ENCODE data around the gene ANK3.
A peak's percentile ranks its signal among the peaks of the same experiment; 100 is the strongest.

ANK3 gene

GRCh38 chr10:60069311-60069710 is 320.4 kb downstream of the ANK3 start:
- no peak overlapping the region for H3K4me3 ChIP-seq (ENCODE audit: low read length in 2 of 2)
- H3K27me3 ChIP-seq (ENCODE audit: control insufficient read depth in 2 of 2, insufficient read depth in 2 of 2, low read length in 2 of 2), result no peaks in the 10 kb centered on the region
- H3K36me3 ChIP-seq (ENCODE audit: control insufficient read depth in 2 of 2, insufficient read depth in 2 of 2, low read length in 2 of 2), result peaks cover 4 to 8% of the 10 kb centered on the region in 2 donors
- H3K9me3 ChIP-seq (ENCODE audit: control insufficient read depth in 2 of 2, low read length in 2 of 2), result no peaks in the 10 kb centered on the region
- H3K9ac ChIP-seq (ENCODE audit: low read depth in 1 of 2, low read length in 2 of 2), result no peak overlapping the region
- no peak overlapping the region for H3K27ac ChIP-seq (ENCODE audit: low read depth in 2 of 2, low read length in 2 of 2)
- no peaks in the 10 kb centered on the region for H3K4me1 ChIP-seq (ENCODE audit: control insufficient read depth in 2 of 2, insufficient read depth in 2 of 2, low read length in 2 of 2)

- Histone ChIP-seq H3K4me1 (ENCODE audit: control insufficient read depth in 2 of 2, insufficient read depth in 2 of 2, low read length in 2 of 2) (peaks cover 0 to 4% of the 10 kb centered on the region in 2 donors), H3K27me3 (ENCODE audit: control insufficient read depth in 2 of 2, insufficient read depth in 2 of 2, low read length in 2 of 2) (no peaks in the 10 kb centered on the region), H3K27ac (ENCODE audit: low read depth in 2 of 2, low read length in 2 of 2) (no peak overlapping the region), H3K4me3 (ENCODE audit: low read length in 2 of 2) (no peak overlapping the region), H3K9ac (ENCODE audit: low read depth in 1 of 2, low read length in 2 of 2) (no peak overlapping the region), H3K36me3 (ENCODE audit: control insufficient read depth in 2 of 2, insufficient read depth in 2 of 2, low read length in 2 of 2) (peaks cover 0 to under 1% of the 10 kb centered on the region in 2 donors), H3K9me3 (ENCODE audit: control insufficient read depth in 2 of 2, low read length in 2 of 2) (no peaks in the 10 kb centered on the region)
Observed at GRCh38 chr10:60050366-60050765, 339.3 kb downstream of the ANK3 start.

DNA sequence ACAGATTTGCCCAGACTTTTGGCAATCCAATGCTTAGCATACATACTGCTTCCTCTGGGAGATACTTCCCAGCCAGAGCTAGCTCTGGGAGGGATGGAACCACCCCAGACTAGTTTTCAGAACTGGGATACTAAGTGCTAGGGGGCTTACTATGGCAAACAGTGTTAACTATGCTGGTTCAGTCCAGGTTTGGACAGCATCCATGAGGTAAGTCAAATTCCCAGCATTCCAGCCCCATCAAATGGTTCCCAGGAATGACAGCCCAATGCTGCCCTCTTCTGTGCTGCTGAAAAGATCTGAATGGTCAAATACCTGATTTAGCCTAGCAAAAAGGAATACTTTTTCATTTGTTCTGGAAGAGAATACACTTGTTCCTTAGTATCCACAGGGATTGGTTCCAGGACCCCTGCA is 341.6 kb downstream of the ANK3 start:
- no peak overlapping the region for H3K27ac ChIP-seq (ENCODE audit: low read depth in 2 of 2, low read length in 2 of 2)
- H3K36me3 ChIP-seq (ENCODE audit: control insufficient read depth in 2 of 2, insufficient read depth in 2 of 2, low read length in 2 of 2), result no peaks in the 10 kb centered on the region
- peaks cover 2 to 14% of the 10 kb centered on the region in 2 donors for H3K4me1 ChIP-seq (ENCODE audit: control insufficient read depth in 2 of 2, insufficient read depth in 2 of 2, low read length in 2 of 2)
- no peak overlapping the region for H3K4me3 ChIP-seq (ENCODE audit: low read length in 2 of 2)
- H3K27me3 ChIP-seq (ENCODE audit: control insufficient read depth in 2 of 2, insufficient read depth in 2 of 2, low read length in 2 of 2), result no peaks in the 10 kb centered on the region
- no peak overlapping the region for H3K9ac ChIP-seq (ENCODE audit: low read depth in 1 of 2, low read length in 2 of 2)
- no peaks in the 10 kb centered on the region for H3K9me3 ChIP-seq (ENCODE audit: control insufficient read depth in 2 of 2, low read length in 2 of 2)

DNA sequence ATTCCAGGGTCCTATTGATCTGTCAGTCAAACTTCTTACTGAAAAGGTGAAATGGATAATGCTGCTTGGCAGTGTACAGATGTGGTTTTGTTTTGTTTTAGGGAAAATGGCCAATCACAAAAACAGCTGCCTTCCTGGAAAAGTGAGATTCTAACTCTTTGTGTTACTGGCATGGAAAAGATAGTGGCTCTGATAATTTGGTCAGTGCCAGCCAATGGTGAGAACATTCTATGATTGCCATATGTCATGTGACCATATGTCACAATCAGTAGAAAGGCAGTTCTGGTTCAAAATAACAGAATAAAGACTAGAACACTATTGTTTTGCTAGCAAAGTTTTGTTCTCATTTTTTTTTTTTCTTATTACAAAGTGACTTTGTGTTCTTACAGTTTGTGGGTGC is 344.1 kb downstream of the ANK3 start:
- Histone ChIP-seq H3K27me3 (ENCODE audit: control insufficient read depth in 2 of 2, insufficient read depth in 2 of 2, low read length in 2 of 2) (no peaks in the 10 kb centered on the region), H3K4me1 (ENCODE audit: control insufficient read depth in 2 of 2, insufficient read depth in 2 of 2, low read length in 2 of 2) (peaks cover 16 to 29% of the 10 kb centered on the region in 2 donors), H3K9me3 (ENCODE audit: control insufficient read depth in 2 of 2, low read length in 2 of 2) (no peaks in the 10 kb centered on the region), H3K4me3 (ENCODE audit: low read length in 2 of 2) (no peak overlapping the region), H3K27ac (ENCODE audit: low read depth in 2 of 2, low read length in 2 of 2) (no peak overlapping the region), H3K9ac (ENCODE audit: low read depth in 1 of 2, low read length in 2 of 2) (no peak overlapping the region), H3K36me3 (ENCODE audit: control insufficient read depth in 2 of 2, insufficient read depth in 2 of 2, low read length in 2 of 2) (no peaks in the 10 kb centered on the region)

- Histone ChIP-seq H3K27me3 (ENCODE audit: control insufficient read depth in 2 of 2, insufficient read depth in 2 of 2, low read length in 2 of 2) (no peaks in the 10 kb centered on the region), H3K36me3 (ENCODE audit: control insufficient read depth in 2 of 2, insufficient read depth in 2 of 2, low read length in 2 of 2) (no peaks in the 10 kb centered on the region), H3K9me3 (ENCODE audit: control insufficient read depth in 2 of 2, low read length in 2 of 2) (no peaks in the 10 kb centered on the region), H3K27ac (ENCODE audit: low read depth in 2 of 2, low read length in 2 of 2) (no peak overlapping the region), H3K9ac (ENCODE audit: low read depth in 1 of 2, low read length in 2 of 2) (no peak overlapping the region), H3K4me1 (ENCODE audit: control insufficient read depth in 2 of 2, insufficient read depth in 2 of 2, low read length in 2 of 2) (peaks cover 17 to 35% of the 10 kb centered on the region in 2 donors), H3K4me3 (ENCODE audit: low read length in 2 of 2) (no peak overlapping the region)
Observed at GRCh38 chr10:60044971-60045370, 344.7 kb downstream of the ANK3 start.

DNA sequence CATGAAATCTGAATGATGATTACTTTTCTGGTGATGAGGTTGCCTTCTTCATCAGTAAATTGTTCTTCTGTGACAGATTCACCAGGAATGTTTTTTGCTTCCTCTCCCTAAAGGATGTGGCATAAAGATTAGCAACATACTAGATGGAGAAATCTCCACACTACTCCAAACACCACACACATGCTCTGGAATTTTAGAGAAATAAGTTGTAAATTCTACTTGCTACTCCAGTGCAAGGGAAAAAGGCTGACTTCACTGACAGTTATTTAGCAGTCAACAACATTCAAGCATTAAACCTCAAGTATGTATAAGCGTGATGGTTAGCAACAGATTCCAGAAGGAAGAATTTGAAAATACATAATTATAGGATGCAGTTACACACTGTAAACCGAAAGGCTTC is 345.4 kb downstream of the ANK3 start:
- Histone ChIP-seq H3K4me3 (ENCODE audit: low read length in 2 of 2) (no peak overlapping the region), H3K9me3 (ENCODE audit: control insufficient read depth in 2 of 2, low read length in 2 of 2) (no peaks in the 10 kb centered on the region), H3K9ac (ENCODE audit: low read depth in 1 of 2, low read length in 2 of 2) (no peak overlapping the region), H3K36me3 (ENCODE audit: control insufficient read depth in 2 of 2, insufficient read depth in 2 of 2, low read length in 2 of 2) (no peaks in the 10 kb centered on the region), H3K27me3 (ENCODE audit: control insufficient read depth in 2 of 2, insufficient read depth in 2 of 2, low read length in 2 of 2) (no peaks in the 10 kb centered on the region), H3K4me1 (ENCODE audit: control insufficient read depth in 2 of 2, insufficient read depth in 2 of 2, low read length in 2 of 2) (peaks cover 17 to 41% of the 10 kb centered on the region in 2 donors), H3K27ac (ENCODE audit: low read depth in 2 of 2, low read length in 2 of 2) (peak overlapping the region in 1 of 2 donors; percentile 45)

- Histone ChIP-seq H3K4me1 (ENCODE audit: control insufficient read depth in 2 of 2, insufficient read depth in 2 of 2, low read length in 2 of 2) (peaks cover 17 to 41% of the 10 kb centered on the region in 2 donors), H3K27ac (ENCODE audit: low read depth in 2 of 2, low read length in 2 of 2) (peak overlapping the region in 1 of 2 donors; percentile 45), H3K27me3 (ENCODE audit: control insufficient read depth in 2 of 2, insufficient read depth in 2 of 2, low read length in 2 of 2) (no peaks in the 10 kb centered on the region), H3K4me3 (ENCODE audit: low read length in 2 of 2) (no peak overlapping the region), H3K9ac (ENCODE audit: low read depth in 1 of 2, low read length in 2 of 2) (no peak overlapping the region), H3K36me3 (ENCODE audit: control insufficient read depth in 2 of 2, insufficient read depth in 2 of 2, low read length in 2 of 2) (no peaks in the 10 kb centered on the region), H3K9me3 (ENCODE audit: control insufficient read depth in 2 of 2, low read length in 2 of 2) (no peaks in the 10 kb centered on the region)
Observed at GRCh38 chr10:60043561-60044241, 346.0 kb downstream of the ANK3 start.

- H3K4me3 ChIP-seq (ENCODE audit: low read length in 2 of 2), result peak overlapping the region; percentile 13 to 35
- no peaks in the 10 kb centered on the region for H3K9me3 ChIP-seq (ENCODE audit: control insufficient read depth in 2 of 2, low read length in 2 of 2)
- no peaks in the 10 kb centered on the region for H3K27me3 ChIP-seq (ENCODE audit: control insufficient read depth in 2 of 2, insufficient read depth in 2 of 2, low read length in 2 of 2)
- peak overlapping the region; percentile 25 to 45 for H3K27ac ChIP-seq (ENCODE audit: low read depth in 2 of 2, low read length in 2 of 2)
- no peaks in the 10 kb centered on the region for H3K36me3 ChIP-seq (ENCODE audit: control insufficient read depth in 2 of 2, insufficient read depth in 2 of 2, low read length in 2 of 2)
- H3K9ac ChIP-seq (ENCODE audit: low read depth in 1 of 2, low read length in 2 of 2), result peak overlapping the region in 1 of 2 donors; percentile 25
- H3K4me1 ChIP-seq (ENCODE audit: control insufficient read depth in 2 of 2, insufficient read depth in 2 of 2, low read length in 2 of 2), result peaks cover 17 to 41% of the 10 kb centered on the region in 2 donors
Observed at GRCh38 chr10:60042914-60043313, 346.8 kb downstream of the ANK3 start.

DNA sequence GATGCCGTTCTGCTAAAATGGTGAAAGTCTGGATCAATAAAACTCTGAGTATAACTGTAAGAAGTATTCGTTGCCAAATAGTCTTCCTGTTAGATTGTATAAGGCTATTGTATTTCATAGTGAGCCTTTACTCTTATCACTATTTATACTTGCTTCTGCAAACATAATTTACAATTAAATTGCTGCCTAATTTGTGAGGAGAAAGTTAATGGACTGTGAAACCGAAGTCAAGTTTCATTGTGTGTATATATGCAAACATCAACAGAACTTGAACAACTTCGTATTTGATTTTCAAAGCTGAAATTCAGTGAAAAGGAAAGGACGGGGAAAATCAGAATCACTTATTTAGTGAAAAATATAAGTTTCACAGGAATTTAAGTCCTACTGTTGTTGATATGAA is 347.4 kb downstream of the ANK3 start:
- no peaks in the 10 kb centered on the region for H3K36me3 ChIP-seq (ENCODE audit: control insufficient read depth in 2 of 2, insufficient read depth in 2 of 2, low read length in 2 of 2)
- peak overlapping the region in 1 of 2 donors; percentile 25 for H3K9ac ChIP-seq (ENCODE audit: low read depth in 1 of 2, low read length in 2 of 2)
- H3K4me1 ChIP-seq (ENCODE audit: control insufficient read depth in 2 of 2, insufficient read depth in 2 of 2, low read length in 2 of 2), result peaks cover 17 to 41% of the 10 kb centered on the region in 2 donors
- H3K4me3 ChIP-seq (ENCODE audit: low read length in 2 of 2), result peak overlapping the region; percentile 26 to 35
- H3K9me3 ChIP-seq (ENCODE audit: control insufficient read depth in 2 of 2, low read length in 2 of 2), result no peaks in the 10 kb centered on the region
- H3K27ac ChIP-seq (ENCODE audit: low read depth in 2 of 2, low read length in 2 of 2), result peak overlapping the region; percentile 25 to 57
- no peaks in the 10 kb centered on the region for H3K27me3 ChIP-seq (ENCODE audit: control insufficient read depth in 2 of 2, insufficient read depth in 2 of 2, low read length in 2 of 2)

- H3K27ac ChIP-seq (ENCODE audit: low read depth in 2 of 2, low read length in 2 of 2), result peak overlapping the region; percentile 53 to 57
- H3K36me3 ChIP-seq (ENCODE audit: control insufficient read depth in 2 of 2, insufficient read depth in 2 of 2, low read length in 2 of 2), result no peaks in the 10 kb centered on the region
- H3K9ac ChIP-seq (ENCODE audit: low read depth in 1 of 2, low read length in 2 of 2), result no peak overlapping the region
- no peaks in the 10 kb centered on the region for H3K9me3 ChIP-seq (ENCODE audit: control insufficient read depth in 2 of 2, low read length in 2 of 2)
- H3K4me1 ChIP-seq (ENCODE audit: control insufficient read depth in 2 of 2, insufficient read depth in 2 of 2, low read length in 2 of 2), result peaks cover 17 to 41% of the 10 kb centered on the region in 2 donors
- no peaks in the 10 kb centered on the region for H3K27me3 ChIP-seq (ENCODE audit: control insufficient read depth in 2 of 2, insufficient read depth in 2 of 2, low read length in 2 of 2)
- H3K4me3 ChIP-seq (ENCODE audit: low read length in 2 of 2), result peak overlapping the region; percentile 26 to 35
Observed at GRCh38 chr10:60041489-60042133, 348.1 kb downstream of the ANK3 start.
